ENCODE data around the gene PKNOX2.

DNA sequence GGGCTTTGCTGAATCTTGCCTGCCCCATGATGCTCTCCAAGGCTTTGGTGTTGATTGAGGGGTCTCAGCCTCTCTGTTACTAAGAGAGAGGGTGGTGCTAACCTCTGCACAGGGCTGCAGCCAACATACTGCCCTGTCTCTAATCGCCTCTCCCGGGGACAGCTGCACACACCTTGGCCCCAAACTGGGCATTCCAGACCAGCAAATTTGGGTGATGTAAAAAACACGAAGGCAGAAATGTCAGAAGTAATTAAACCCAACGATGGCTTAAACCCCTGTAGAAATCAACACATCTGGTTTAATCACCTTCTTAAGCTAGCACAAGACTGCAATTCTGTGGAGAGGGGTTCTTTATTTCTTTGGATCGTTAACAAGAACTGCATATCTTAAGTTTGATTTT lies 215.0 kb downstream of the PKNOX2 start:
- TF ChIP-seq CHD1 (IDR thresholded peaks at IDR 0.05; ENCODE audit: low read length) (no peak), HIVEP1 (CRISPR knock-in tag; IDR thresholded peaks at IDR 0.05) (no peak), XRCC3 (IDR thresholded peaks at IDR 0.05) (no peak), SPI1 (IDR thresholded peaks at IDR 0.05; ENCODE audit: borderline replicate concordance, low read depth, low read length) (no peak), PYGO2 (tag; IDR thresholded peaks at IDR 0.05) (no peak), CHD4 (IDR thresholded peaks at IDR 0.05; ENCODE audit: insufficient read depth, insufficient replicate concordance, low read depth, low read length, poor library complexity, severe bottlenecking) (no peak)
- TF ChIP-seq, protein P1, sequence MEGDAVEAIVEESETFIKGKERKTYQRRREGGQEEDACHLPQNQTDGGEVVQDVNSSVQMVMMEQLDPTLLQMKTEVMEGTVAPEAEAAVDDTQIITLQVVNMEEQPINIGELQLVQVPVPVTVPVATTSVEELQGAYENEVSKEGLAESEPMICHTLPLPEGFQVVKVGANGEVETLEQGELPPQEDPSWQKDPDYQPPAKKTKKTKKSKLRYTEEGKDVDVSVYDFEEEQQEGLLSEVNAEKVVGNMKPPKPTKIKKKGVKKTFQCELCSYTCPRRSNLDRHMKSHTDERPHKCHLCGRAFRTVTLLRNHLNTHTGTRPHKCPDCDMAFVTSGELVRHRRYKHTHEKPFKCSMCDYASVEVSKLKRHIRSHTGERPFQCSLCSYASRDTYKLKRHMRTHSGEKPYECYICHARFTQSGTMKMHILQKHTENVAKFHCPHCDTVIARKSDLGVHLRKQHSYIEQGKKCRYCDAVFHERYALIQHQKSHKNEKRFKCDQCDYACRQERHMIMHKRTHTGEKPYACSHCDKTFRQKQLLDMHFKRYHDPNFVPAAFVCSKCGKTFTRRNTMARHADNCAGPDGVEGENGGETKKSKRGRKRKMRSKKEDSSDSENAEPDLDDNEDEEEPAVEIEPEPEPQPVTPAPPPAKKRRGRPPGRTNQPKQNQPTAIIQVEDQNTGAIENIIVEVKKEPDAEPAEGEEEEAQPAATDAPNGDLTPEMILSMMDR (IDR thresholded peaks at IDR 0.05 in 2 of 3, conservative IDR thresholded peaks at IDR 0.05 in 1 of 3; ENCODE audit: insufficient read depth in 2 of 3, low read depth in 1 of 3, low read length in 3 of 3) = no peak
